Natural killer cell (primary cell): ENCODE measurements around the gene ALK. TPM values are rescaled to one million over a fixed set of nuclear protein-coding genes. Genes with fewer than 3 reads are reported as not detected.

Source experiments
- ATAC-seq, 3 donors: fragments of 150-1000 bp in 2 of 3; fragments of 200-7000 bp in 1 of 3; cut with Tn5 transposase; 1 replicate in 1 of 3; 2 replicates in 2 of 3; pipeline ENCODE4 v1.10.0; 2021; ENCODE audit warnings: mild to moderate bottlenecking in 2 of 3, moderate library complexity in 2 of 3
- DNase-seq, 2 donors: peaks; one replicate each; pipeline versions ENCODE4 v3.0.0 to v3.0.0-alpha.2; 2013 to 2021; ENCODE audit warnings: mixed read lengths in 1 of 2
- H3K27ac ChIP-seq: one replicate; pipeline ENCODE4 v1.5.1; 2013; ENCODE audit warnings: mild to moderate bottlenecking, low read length
- H3K27me3 ChIP-seq: one replicate; pipeline ENCODE4 v1.6.1; 2013; ENCODE audit warnings: low read length; ENCODE audit not compliant: control insufficient read depth, insufficient read depth
- H3K36me3 ChIP-seq: one replicate; pipeline ENCODE4 v1.6.1; 2013; ENCODE audit warnings: low read length; ENCODE audit not compliant: control insufficient read depth, insufficient read depth
- H3K4me1 ChIP-seq: one replicate; pipeline ENCODE4 v1.6.1; 2013; ENCODE audit warnings: low read length; ENCODE audit not compliant: control insufficient read depth, insufficient read depth
- H3K4me3 ChIP-seq: one replicate; pipeline ENCODE4 v1.5.1; 2013; ENCODE audit warnings: low read length
- H3K9me3 ChIP-seq: one replicate; pipeline ENCODE4 v1.6.1; 2013; ENCODE audit warnings: low read length; ENCODE audit not compliant: control insufficient read depth, insufficient read depth
- H3K27ac Mint-ChIP-seq, 2 donors: one replicate each; pipeline ENCODE4 v1.8.0; 2022; ENCODE audit warnings: mild to moderate bottlenecking in 2 of 2, mixed read lengths in 2 of 2, moderate library complexity in 1 of 2
- H3K27me3 Mint-ChIP-seq, 2 donors: one replicate each; pipeline ENCODE4 v1.8.0; 2022; ENCODE audit warnings: low read depth in 2 of 2, mixed read lengths in 2 of 2
- H3K36me3 Mint-ChIP-seq: one replicate; pipeline ENCODE4 v1.8.0; 2022; ENCODE audit warnings: mixed read lengths
- H3K4me1 Mint-ChIP-seq, 2 donors: one replicate each; pipeline ENCODE4 v1.8.0; 2022; ENCODE audit warnings: mixed read lengths in 2 of 2
- H3K4me3 Mint-ChIP-seq: one replicate; pipeline ENCODE4 v1.8.0; 2022; ENCODE audit warnings: mild to moderate bottlenecking, moderate library complexity, mixed read lengths
- H3K9me3 Mint-ChIP-seq, 2 donors: one replicate each; pipeline ENCODE4 v1.8.0; 2022; ENCODE audit warnings: mixed read lengths in 2 of 2
- CTCF ChIP-seq: fragments of 200-600 bp; IDR thresholded peaks from one replicate; pipeline ENCODE4 v1.8.0; 2022; ENCODE audit warnings: antibody characterized with exemption
- WGBS: methylation state at CpG from one replicate; pipeline ENCODE4 v1.1.7; 2013; ENCODE audit warnings: missing lambda C conversion rate; ENCODE audit not compliant: insufficient coverage; 5-methylcytosine and 5-hydroxymethylcytosine counted together
- intact Hi-C: fragments of 100-400 bp; cut with micrococcal nuclease; formaldehyde crosslinking; loops from one replicate; pipeline ENCODE4 v1.14.2; 2022
- total RNA-seq, 4 donors: library from RNA; stranded (reverse); fragments of 120-200 nt in 1 of 4; gene quantifications; one replicate each; pipeline versions ENCODE4 v1.2.3 to v1.2.4, GENCODE V29; 2013 to 2022

ALK gene
- total RNA-seq, 3 donors from 2014 or later (not counting 1 experiment from before 2014, with no cell fraction given): not detected

- ATAC-seq (no peak), DNase-seq (no peak)
- Histone ChIP-seq H3K27me3 (no peaks in the 10 kb centered on the region), H3K27ac (no peak overlapping the region), H3K36me3 (no peaks in the 10 kb centered on the region), H3K4me3 (no peak overlapping the region), H3K4me1 (no peaks in the 10 kb centered on the region), H3K9me3 (no peaks in the 10 kb centered on the region)
- intact Hi-C loops: no loop called here
- no peak for TF ChIP-seq CTCF
- 94% methylated on average over 5 of the region's 5 CpGs for WGBS
- Mint-ChIP-seq H3K9me3 (no peaks in the 10 kb centered on the region), H3K4me3 (no peak overlapping the region), H3K36me3 (no peaks in the 10 kb centered on the region), H3K27ac (no peak overlapping the region), H3K27me3 (peaks cover 8 to 13% of the 10 kb centered on the region in 2 donors), H3K4me1 (no peaks in the 10 kb centered on the region)
Measured at GRCh38 chr2:29351248-29351647, 570.1 kb downstream of the ALK start.

DNA sequence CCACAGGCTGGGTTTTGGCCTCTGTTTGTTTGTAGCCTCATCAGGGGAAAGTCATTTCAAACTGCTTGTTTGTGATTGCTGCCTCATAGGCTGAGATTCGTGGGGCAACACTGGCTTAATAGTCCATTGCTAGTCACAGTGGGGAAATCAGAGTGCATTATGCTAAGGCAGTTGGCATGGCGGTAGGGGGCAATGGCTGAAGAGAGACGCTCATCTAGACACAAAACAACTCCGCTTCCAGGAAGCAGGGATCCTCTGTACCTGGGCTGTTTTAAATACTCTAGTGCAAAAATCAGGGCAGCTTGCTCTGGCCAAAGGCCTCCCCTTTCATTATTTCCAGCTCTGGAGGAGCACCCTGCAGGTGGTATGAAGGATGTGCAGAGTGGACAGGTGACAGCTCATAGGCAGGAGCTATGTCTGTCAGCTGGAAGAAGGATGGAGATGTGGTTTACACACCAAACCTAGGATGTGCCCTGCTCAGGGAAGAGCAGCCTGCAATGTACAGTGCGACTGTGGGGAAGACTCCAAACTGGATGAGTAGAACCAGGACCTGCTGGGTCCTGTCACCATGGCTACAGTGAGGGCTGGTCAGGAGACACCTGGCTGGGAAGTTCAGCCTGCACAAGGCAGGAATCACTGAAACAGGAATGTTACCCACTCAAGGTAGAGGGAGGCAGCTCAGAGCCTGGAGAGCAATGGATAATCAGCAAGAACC is 571.9 kb downstream of the ALK start:
- ATAC-seq (peak in 1 of 3 donors; percentile 18), DNase-seq (no peak)
- Histone ChIP-seq H3K27ac (no peak overlapping the region), H3K27me3 (no peaks in the 10 kb centered on the region), H3K9me3 (no peaks in the 10 kb centered on the region), H3K36me3 (no peaks in the 10 kb centered on the region), H3K4me3 (no peak overlapping the region), H3K4me1 (no peaks in the 10 kb centered on the region)
- TF ChIP-seq CTCF: no peak
- no peaks in the 10 kb centered on the region for H3K9me3 Mint-ChIP-seq
- H3K27ac Mint-ChIP-seq: no peak overlapping the region
- H3K4me3 Mint-ChIP-seq: no peak overlapping the region
- intact Hi-C loops: no loop called here
- WGBS: 93% methylated on average over 5 of the region's 5 CpGs
- H3K27me3 Mint-ChIP-seq: peaks cover 8 to 15% of the 10 kb centered on the region in 2 donors
- H3K36me3 Mint-ChIP-seq: no peaks in the 10 kb centered on the region
- H3K4me1 Mint-ChIP-seq: no peaks in the 10 kb centered on the region

GRCh38 chr2:29347774-29348461 is 573.5 kb downstream of the ALK start:
- intact Hi-C loops: no loop called here
- no peak overlapping the region for H3K27ac Mint-ChIP-seq
- WGBS: 76% methylated on average over 5 of the region's 5 CpGs

More at GRCh38 chr2:29347774-29348461, 573.5 kb downstream of the ALK start:
- no peaks in the 10 kb centered on the region for H3K4me1 Mint-ChIP-seq
- H3K36me3 ChIP-seq: no peaks in the 10 kb centered on the region
- H3K4me1 ChIP-seq: no peaks in the 10 kb centered on the region
- ATAC-seq: no peak
- H3K9me3 Mint-ChIP-seq: no peaks in the 10 kb centered on the region
- peaks cover 8 to 16% of the 10 kb centered on the region in 2 donors for H3K27me3 Mint-ChIP-seq
- no peaks in the 10 kb centered on the region for H3K36me3 Mint-ChIP-seq
- no peaks in the 10 kb centered on the region for H3K27me3 ChIP-seq
- H3K27ac ChIP-seq: no peak overlapping the region
- no peaks in the 10 kb centered on the region for H3K9me3 ChIP-seq
- H3K4me3 ChIP-seq: no peak overlapping the region
- no peak for TF ChIP-seq CTCF
- no peak for DNase-seq
- H3K4me3 Mint-ChIP-seq: no peak overlapping the region
